ENCODE results near the gene CSTF2.

- TF ChIP-seq CTCF (tag by site-specific recombination; IDR thresholded peaks at IDR 0.05): no peak
- TF ChIP-seq TCF7L2 (IDR thresholded peaks at IDR 0.05; ENCODE audit: borderline replicate concordance, low read depth, low read length): no peak
- no peak for TF ChIP-seq ZNF629 (tag by site-specific recombination; IDR thresholded peaks at IDR 0.05)
- TF ChIP-seq, protein P1, sequence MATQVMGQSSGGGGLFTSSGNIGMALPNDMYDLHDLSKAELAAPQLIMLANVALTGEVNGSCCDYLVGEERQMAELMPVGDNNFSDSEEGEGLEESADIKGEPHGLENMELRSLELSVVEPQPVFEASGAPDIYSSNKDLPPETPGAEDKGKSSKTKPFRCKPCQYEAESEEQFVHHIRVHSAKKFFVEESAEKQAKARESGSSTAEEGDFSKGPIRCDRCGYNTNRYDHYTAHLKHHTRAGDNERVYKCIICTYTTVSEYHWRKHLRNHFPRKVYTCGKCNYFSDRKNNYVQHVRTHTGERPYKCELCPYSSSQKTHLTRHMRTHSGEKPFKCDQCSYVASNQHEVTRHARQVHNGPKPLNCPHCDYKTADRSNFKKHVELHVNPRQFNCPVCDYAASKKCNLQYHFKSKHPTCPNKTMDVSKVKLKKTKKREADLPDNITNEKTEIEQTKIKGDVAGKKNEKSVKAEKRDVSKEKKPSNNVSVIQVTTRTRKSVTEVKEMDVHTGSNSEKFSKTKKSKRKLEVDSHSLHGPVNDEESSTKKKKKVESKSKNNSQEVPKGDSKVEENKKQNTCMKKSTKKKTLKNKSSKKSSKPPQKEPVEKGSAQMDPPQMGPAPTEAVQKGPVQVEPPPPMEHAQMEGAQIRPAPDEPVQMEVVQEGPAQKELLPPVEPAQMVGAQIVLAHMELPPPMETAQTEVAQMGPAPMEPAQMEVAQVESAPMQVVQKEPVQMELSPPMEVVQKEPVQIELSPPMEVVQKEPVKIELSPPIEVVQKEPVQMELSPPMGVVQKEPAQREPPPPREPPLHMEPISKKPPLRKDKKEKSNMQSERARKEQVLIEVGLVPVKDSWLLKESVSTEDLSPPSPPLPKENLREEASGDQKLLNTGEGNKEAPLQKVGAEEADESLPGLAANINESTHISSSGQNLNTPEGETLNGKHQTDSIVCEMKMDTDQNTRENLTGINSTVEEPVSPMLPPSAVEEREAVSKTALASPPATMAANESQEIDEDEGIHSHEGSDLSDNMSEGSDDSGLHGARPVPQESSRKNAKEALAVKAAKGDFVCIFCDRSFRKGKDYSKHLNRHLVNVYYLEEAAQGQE (tag by site-specific recombination; IDR thresholded peaks at IDR 0.05): no peak
- TF ChIP-seq, protein P2, sequence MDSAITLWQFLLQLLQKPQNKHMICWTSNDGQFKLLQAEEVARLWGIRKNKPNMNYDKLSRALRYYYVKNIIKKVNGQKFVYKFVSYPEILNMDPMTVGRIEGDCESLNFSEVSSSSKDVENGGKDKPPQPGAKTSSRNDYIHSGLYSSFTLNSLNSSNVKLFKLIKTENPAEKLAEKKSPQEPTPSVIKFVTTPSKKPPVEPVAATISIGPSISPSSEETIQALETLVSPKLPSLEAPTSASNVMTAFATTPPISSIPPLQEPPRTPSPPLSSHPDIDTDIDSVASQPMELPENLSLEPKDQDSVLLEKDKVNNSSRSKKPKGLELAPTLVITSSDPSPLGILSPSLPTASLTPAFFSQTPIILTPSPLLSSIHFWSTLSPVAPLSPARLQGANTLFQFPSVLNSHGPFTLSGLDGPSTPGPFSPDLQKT (IDR thresholded peaks at IDR 0.05; ENCODE audit: borderline replicate concordance, low read depth, low read length): no peak
- TF ChIP-seq ZNF10 (tag by site-specific recombination; IDR thresholded peaks at IDR 0.05): no peak
These were observed 50.3 kb downstream of the CSTF2 start for GRCh38 chrX:100870527-100870926.

All from HEK293 (cell line).